Glomerular endothelial cell (primary cell): Measurements from ENCODE around the gene ZNF428. TPM values are rescaled to one million over a fixed set of nuclear protein-coding genes. Genes with fewer than 3 reads are reported as not detected.

Source experiments
- DNase-seq: peaks from one replicate; pipeline ENCODE4 v3.0.0-alpha.2; 2011; ENCODE audit warnings: low read depth, low spot score; ENCODE audit errors: extremely low read depth
- total RNA-seq: library from RNA; depleted of rRNA; stranded (reverse); fragments of >200 nt; gene quantifications from 2 replicates; pipeline ENCODE4 v1.2.3, GENCODE V29; 2015

ZNF428 gene
- total RNA-seq, 1 donor from 2014 or later = 72.5 TPM

- no peak for DNase-seq
Measured at GRCh38 chr19:43569657-43570056, 49.8 kb downstream of the ZNF428 start.

GRCh38 chr19:43564800-43565199 is 54.6 kb downstream of the ZNF428 start:
- no peak for DNase-seq

GRCh38 chr19:43563816-43564457 is 55.5 kb downstream of the ZNF428 start:
- no peak for DNase-seq

- no peak for DNase-seq
Measured at GRCh38 chr19:43562698-43563241, 56.7 kb downstream of the ZNF428 start.

GRCh38 chr19:43562226-43562697 is 57.2 kb downstream of the ZNF428 start:
- DNase-seq = no peak

GRCh38 chr19:43561139-43561970 is 58.1 kb downstream of the ZNF428 start:
- no peak for DNase-seq

GRCh38 chr19:43560687-43561086 is 58.7 kb downstream of the ZNF428 start:
- DNase-seq = no peak

Other genes with a start within 250 kb of the ZNF428 start
- not detected in 2 replicates for gene TEX101, start 204.7 kb downstream of the ZNF428 start, total RNA-seq
- not detected in 2 replicates for gene LYPD3, start 154.0 kb downstream of the ZNF428 start, total RNA-seq
- gene PHLDB3, start 114.9 kb downstream of the ZNF428 start, total RNA-seq = 8.2 and 9.6 TPM in 2 replicates
- gene ETHE1, start 92.4 kb downstream of the ZNF428 start, total RNA-seq = 44.6 and 76.0 TPM in 2 replicates
- gene ZNF575, start 86.4 kb downstream of the ZNF428 start, total RNA-seq = not detected in 2 replicates
- 28.5 and 34.3 TPM in 2 replicates for gene XRCC1, start 44.1 kb downstream of the ZNF428 start, total RNA-seq
- gene PINLYP, start 43.8 kb downstream of the ZNF428 start, total RNA-seq = 2.5 TPM in 1 of 2 replicates, not detected in the other
- gene IRGQ, start 23.5 kb downstream of the ZNF428 start, total RNA-seq = 38.3 and 58.3 TPM in 2 replicates
- 8.6 and 11.2 TPM in 2 replicates for gene ZNF576, start 23.0 kb downstream of the ZNF428 start, total RNA-seq
- 0.29 TPM in 1 of 2 replicates, not detected in the other for gene SRRM5, start 7.5 kb downstream of the ZNF428 start, total RNA-seq
- gene CADM4, start 20.2 kb upstream of the ZNF428 start, total RNA-seq = 5.7 and 8.3 TPM in 2 replicates
- gene PLAUR, start 50.5 kb upstream of the ZNF428 start, total RNA-seq = 99.7 and 140 TPM in 2 replicates
- not detected in 2 replicates for gene IRGC, start 96.4 kb upstream of the ZNF428 start, total RNA-seq
- 21.3 and 24.5 TPM in 2 replicates for gene SMG9, start 135.3 kb upstream of the ZNF428 start, total RNA-seq
- gene KCNN4, start 161.3 kb upstream of the ZNF428 start, total RNA-seq = 0.10 and 0.23 TPM in 2 replicates
- 0.93 and 2.7 TPM in 2 replicates for gene LYPD5, start 182.8 kb upstream of the ZNF428 start, total RNA-seq
- gene ZNF283, start 207.7 kb upstream of the ZNF428 start, total RNA-seq = 3.5 and 6.3 TPM in 2 replicates